OCI-LY7 (cell line): ENCODE data around the gene SLAIN2.

ENCODE experiments used
- EZH2phosphoT487 ChIP-seq: fragments of 200-600 bp; sonication (generic); IDR thresholded peaks from 2 replicates; pipeline ENCODE4 v1.6.1; 2018; ENCODE audit warnings: low read depth, borderline replicate concordance, mild to moderate bottlenecking, mixed run types, antibody characterized with exemption, low read length, moderate library complexity, mixed read lengths
- TF ChIP-seq, protein P1 (sequence below): fragments of 200-600 bp; sonication (generic); conservative IDR thresholded peaks from 2 replicates; pipeline ENCODE4 v1.5.1; 2014; ENCODE audit warnings: mild to moderate bottlenecking, antibody characterized with exemption, low read length, moderate library complexity, mixed read lengths

DNA sequence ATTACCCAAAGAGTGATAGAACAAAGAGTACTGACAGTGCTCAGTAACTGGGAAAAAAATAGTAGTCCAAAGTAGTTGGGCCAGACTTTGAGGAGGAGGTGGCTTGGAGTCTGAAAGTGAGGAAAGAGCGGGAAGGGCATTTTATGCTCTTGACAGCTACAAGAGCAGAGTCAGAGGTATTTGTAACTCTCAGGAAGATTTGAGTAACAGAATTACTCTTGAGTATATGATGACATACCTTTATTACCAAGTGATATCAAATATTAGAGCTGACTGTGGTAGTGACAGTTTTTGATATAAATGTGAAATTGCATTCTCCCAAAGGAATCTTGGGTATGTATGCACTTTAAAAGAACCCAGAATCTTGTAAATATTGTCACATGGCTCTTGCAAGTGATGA lies 2.2 kb downstream of the SLAIN2 start:
- TF ChIP-seq, protein P1, sequence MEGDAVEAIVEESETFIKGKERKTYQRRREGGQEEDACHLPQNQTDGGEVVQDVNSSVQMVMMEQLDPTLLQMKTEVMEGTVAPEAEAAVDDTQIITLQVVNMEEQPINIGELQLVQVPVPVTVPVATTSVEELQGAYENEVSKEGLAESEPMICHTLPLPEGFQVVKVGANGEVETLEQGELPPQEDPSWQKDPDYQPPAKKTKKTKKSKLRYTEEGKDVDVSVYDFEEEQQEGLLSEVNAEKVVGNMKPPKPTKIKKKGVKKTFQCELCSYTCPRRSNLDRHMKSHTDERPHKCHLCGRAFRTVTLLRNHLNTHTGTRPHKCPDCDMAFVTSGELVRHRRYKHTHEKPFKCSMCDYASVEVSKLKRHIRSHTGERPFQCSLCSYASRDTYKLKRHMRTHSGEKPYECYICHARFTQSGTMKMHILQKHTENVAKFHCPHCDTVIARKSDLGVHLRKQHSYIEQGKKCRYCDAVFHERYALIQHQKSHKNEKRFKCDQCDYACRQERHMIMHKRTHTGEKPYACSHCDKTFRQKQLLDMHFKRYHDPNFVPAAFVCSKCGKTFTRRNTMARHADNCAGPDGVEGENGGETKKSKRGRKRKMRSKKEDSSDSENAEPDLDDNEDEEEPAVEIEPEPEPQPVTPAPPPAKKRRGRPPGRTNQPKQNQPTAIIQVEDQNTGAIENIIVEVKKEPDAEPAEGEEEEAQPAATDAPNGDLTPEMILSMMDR = no peak
- no peak for TF ChIP-seq EZH2phosphoT487
